HL-60 (cell line): Measurements from ENCODE around the gene TMEM198.

Experiments used
- CTCF ChIP-seq: IDR thresholded peaks from one replicate; pipeline ENCODE4 v1.5.1; 2011; ENCODE audit warnings: low read length, control low read depth, inconsistent platforms; ENCODE audit not compliant: insufficient read depth
- POLR2AphosphoS5 ChIP-seq: IDR thresholded peaks from 2 replicates; pipeline ENCODE4 v1.6.1; 2012; ENCODE audit warnings: low read depth

GRCh38 chr2:219510512-219511135 lies 33.2 kb upstream of the TMEM198 start:
- no peak for TF ChIP-seq CTCF
- TF ChIP-seq POLR2AphosphoS5: no peak
